ENCODE data around the gene ZSWIM9.
A peak's percentile ranks its signal among the peaks of the same experiment; 100 is the strongest.

ZSWIM9 gene

GRCh38 chr19:48174445-48175030, 4.1 kb downstream of the ZSWIM9 start:
- no peak for DNase-seq (ENCODE audit: low read depth in 2 of 3, low spot score in 1 of 3)

GRCh38 chr19:48175578-48175977, 5.1 kb downstream of the ZSWIM9 start:
- no peak for DNase-seq (ENCODE audit: low read depth in 2 of 3, low spot score in 1 of 3)

GRCh38 chr19:48176226-48176625, 5.7 kb downstream of the ZSWIM9 start:
- DNase-seq (ENCODE audit: low read depth in 2 of 3, low spot score in 1 of 3) = no peak

GRCh38 chr19:48181505-48181904, 11.0 kb downstream of the ZSWIM9 start:
- no peak for DNase-seq (ENCODE audit: low read depth in 2 of 3, low spot score in 1 of 3)

- no peak for DNase-seq (ENCODE audit: low read depth in 2 of 3, low spot score in 1 of 3)
Measured at GRCh38 chr19:48182434-48182833, 12.0 kb downstream of the ZSWIM9 start.

- no peak for DNase-seq (ENCODE audit: low read depth in 2 of 3, low spot score in 1 of 3)
Measured at GRCh38 chr19:48183356-48183755, 12.9 kb downstream of the ZSWIM9 start.

- no peak for DNase-seq (ENCODE audit: low read depth in 2 of 3, low spot score in 1 of 3)
Measured at GRCh38 chr19:48186015-48186414, 15.5 kb downstream of the ZSWIM9 start.

- no peak for DNase-seq (ENCODE audit: low read depth in 2 of 3, low spot score in 1 of 3)
Measured at GRCh38 chr19:48186541-48186991, 16.1 kb downstream of the ZSWIM9 start.

- peak in 2 of 3 donors; percentile 52 to 56 for DNase-seq (ENCODE audit: low read depth in 2 of 3, low spot score in 1 of 3)
Measured at GRCh38 chr19:48190288-48190884, 19.9 kb downstream of the ZSWIM9 start.

- DNase-seq (ENCODE audit: low read depth in 2 of 3, low spot score in 1 of 3) = no peak
Measured at GRCh38 chr19:48190885-48191284, 20.4 kb downstream of the ZSWIM9 start.

GRCh38 chr19:48192750-48193149, 22.3 kb downstream of the ZSWIM9 start:
- no peak for DNase-seq (ENCODE audit: low read depth in 2 of 3, low spot score in 1 of 3)

- peak in 1 of 3 donors; percentile 32 for DNase-seq (ENCODE audit: low read depth in 2 of 3, low spot score in 1 of 3)
Measured at GRCh38 chr19:48194041-48194843, 23.8 kb downstream of the ZSWIM9 start.

GRCh38 chr19:48194844-48195830, 24.7 kb downstream of the ZSWIM9 start:
- DNase-seq (ENCODE audit: low read depth in 2 of 3, low spot score in 1 of 3) = no peak

- no peak for DNase-seq (ENCODE audit: low read depth in 2 of 3, low spot score in 1 of 3)
Measured at GRCh38 chr19:48196321-48196763, 25.9 kb downstream of the ZSWIM9 start.

- DNase-seq (ENCODE audit: low read depth in 2 of 3, low spot score in 1 of 3) = no peak
Measured at GRCh38 chr19:48196933-48197665, 26.6 kb downstream of the ZSWIM9 start.

- peak in 1 of 3 donors; percentile 13 for DNase-seq (ENCODE audit: low read depth in 2 of 3, low spot score in 1 of 3)
Measured at GRCh38 chr19:48203222-48203793, 32.8 kb downstream of the ZSWIM9 start.

GRCh38 chr19:48203794-48204628, 33.5 kb downstream of the ZSWIM9 start:
- DNase-seq (ENCODE audit: low read depth in 2 of 3, low spot score in 1 of 3) = peak; percentile 86 to 94 (median 91)

- no peak for DNase-seq (ENCODE audit: low read depth in 2 of 3, low spot score in 1 of 3)
Measured at GRCh38 chr19:48206397-48207093, 36.1 kb downstream of the ZSWIM9 start.

Data from stimulated activated CD4-positive, alpha-beta T cell treated with anti-CD3 and anti-CD28 coated beads, Interleukin-12 subunit alpha, Interleukin-12 subunit beta, amount 100 ng/mL, for 48 hours (primary cell).